ENCODE data around the gene IMMP2L. TPM values are rescaled to one million over a fixed set of nuclear protein-coding genes. Genes with fewer than 3 reads are reported as not detected.

IMMP2L gene
- total and polyA plus RNA-seq, 2 donors (not counting 3 experiments of a cell fraction or from before 2014, with no cell fraction given): 9.9 to 11.8 TPM

DNA sequence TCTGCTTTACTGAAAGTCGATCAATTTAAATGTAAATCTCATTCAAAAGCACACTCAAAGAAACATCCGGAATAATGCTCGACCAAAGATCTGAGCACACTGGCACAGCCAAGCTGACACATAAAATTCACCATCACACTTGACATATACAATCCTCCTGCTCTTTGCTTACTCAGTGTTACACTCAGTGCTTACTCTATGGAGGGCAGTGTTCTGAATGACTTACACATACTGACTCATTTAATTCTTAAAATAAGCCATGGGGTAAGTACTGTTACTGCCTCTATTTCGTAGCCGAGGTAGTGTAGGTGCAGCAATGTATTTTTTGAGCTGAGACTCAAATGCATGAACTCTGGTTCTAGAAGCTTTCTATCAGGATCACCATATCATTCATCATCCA, 892.9 kb downstream of the IMMP2L start:
- Histone ChIP-seq H3K27ac (ENCODE audit: insufficient read depth, low read depth, low read length) (no peak overlapping the region), H3K27me3 (ENCODE audit: control insufficient read depth in 2 of 2, insufficient read depth in 2 of 2, low read length in 2 of 2) (no peaks in the 10 kb centered on the region), H3K9me1 (replicated peaks; ENCODE audit: control insufficient read depth, extremely low read depth, insufficient read depth, low read length) (no peaks in the 10 kb centered on the region), H3K9me3 (replicated peaks; ENCODE audit: control insufficient read depth, insufficient read depth, low read length) (no peaks in the 10 kb centered on the region), H3K79me2 (ENCODE audit: control insufficient read depth, insufficient read depth, low read length) (no peaks in the 10 kb centered on the region), H2AFZ (ENCODE audit: low read depth, low read length) (no peak overlapping the region), H3K4me2 (ENCODE audit: insufficient read depth, low read length) (no peak overlapping the region), H3K9ac (replicated peaks; ENCODE audit: extremely low read depth, insufficient read depth, low read length) (no peak overlapping the region), H4K20me1 (replicated peaks; ENCODE audit: control insufficient read depth, extremely low read depth, insufficient read depth, low read length) (no peaks in the 10 kb centered on the region), H3K4me3 (replicated peaks in 1 of 3; ENCODE audit: insufficient read depth in 1 of 3, low read depth in 1 of 3, low read length in 3 of 3) (no peak overlapping the region), H3K36me3 (ENCODE audit: control insufficient read depth in 2 of 2, extremely low read depth in 1 of 2, insufficient read depth in 2 of 2, low read length in 2 of 2) (no peaks in the 10 kb centered on the region), H3K4me1 (ENCODE audit: control insufficient read depth, extremely low read depth, insufficient read depth, low read length) (no peaks in the 10 kb centered on the region)
- DNase-seq (ENCODE audit: low read depth, low spot score): no peak
- no TSS peak for BruUV-seq (replicated peaks)
- POLR2A ChIA-PET: no interaction called here
- dilution Hi-C loops (cut with MboI; ENCODE audit: extremely low pct_ligation_motif_present, low sequenced_read_pairs): no loop called here
- CTCF ChIA-PET: no interaction called here
- intact Hi-C loops (cut with micrococcal nuclease): no loop called here
- TF ChIP-seq POLR2A (IDR thresholded peaks at IDR 0.05; ENCODE audit: low read depth, low read length): no peak
- TF ChIP-seq, protein P1, sequence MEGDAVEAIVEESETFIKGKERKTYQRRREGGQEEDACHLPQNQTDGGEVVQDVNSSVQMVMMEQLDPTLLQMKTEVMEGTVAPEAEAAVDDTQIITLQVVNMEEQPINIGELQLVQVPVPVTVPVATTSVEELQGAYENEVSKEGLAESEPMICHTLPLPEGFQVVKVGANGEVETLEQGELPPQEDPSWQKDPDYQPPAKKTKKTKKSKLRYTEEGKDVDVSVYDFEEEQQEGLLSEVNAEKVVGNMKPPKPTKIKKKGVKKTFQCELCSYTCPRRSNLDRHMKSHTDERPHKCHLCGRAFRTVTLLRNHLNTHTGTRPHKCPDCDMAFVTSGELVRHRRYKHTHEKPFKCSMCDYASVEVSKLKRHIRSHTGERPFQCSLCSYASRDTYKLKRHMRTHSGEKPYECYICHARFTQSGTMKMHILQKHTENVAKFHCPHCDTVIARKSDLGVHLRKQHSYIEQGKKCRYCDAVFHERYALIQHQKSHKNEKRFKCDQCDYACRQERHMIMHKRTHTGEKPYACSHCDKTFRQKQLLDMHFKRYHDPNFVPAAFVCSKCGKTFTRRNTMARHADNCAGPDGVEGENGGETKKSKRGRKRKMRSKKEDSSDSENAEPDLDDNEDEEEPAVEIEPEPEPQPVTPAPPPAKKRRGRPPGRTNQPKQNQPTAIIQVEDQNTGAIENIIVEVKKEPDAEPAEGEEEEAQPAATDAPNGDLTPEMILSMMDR (IDR thresholded peaks at IDR 0.05; ENCODE audit: extremely low read depth in 1 of 2, insufficient read depth in 1 of 2, low read depth in 1 of 2, low read length in 2 of 2): no peak
- no peak for TF ChIP-seq GATA2 (IDR thresholded peaks at IDR 0.05; ENCODE audit: insufficient read depth, insufficient read length, low read depth, low read length)
- no peak for TF ChIP-seq MYC (IDR thresholded peaks at IDR 0.05; ENCODE audit: low read depth, low read length)
- no peak for TF ChIP-seq JUN (IDR thresholded peaks at IDR 0.05; ENCODE audit: borderline replicate concordance, insufficient read depth, insufficient read length, low read depth)
- no peak for TF ChIP-seq FOS (IDR thresholded peaks at IDR 0.05; ENCODE audit: borderline replicate concordance, insufficient read depth, low read length)
- TF ChIP-seq EZH2 (IDR thresholded peaks at IDR 0.05; ENCODE audit: borderline replicate concordance, low read depth, low read length, severe bottlenecking): no peak
- TF ChIP-seq POLR2AphosphoS5 (IDR thresholded peaks at IDR 0.05; ENCODE audit: insufficient read depth, low read depth, low read length): no peak
- no peak for TF ChIP-seq MAX (IDR thresholded peaks at IDR 0.05; ENCODE audit: insufficient read depth, insufficient read length)
- no peak for FAIRE-seq
